GM23338 (cell line): ENCODE results near the gene KRTAP24-1. TPM values are rescaled to one million over a fixed set of nuclear protein-coding genes. Genes with fewer than 3 reads are reported as not detected.

Source experiments
- ATAC-seq: fragments of 200-7000 bp; cut with Tn5 transposase; 3 replicates; pipeline ENCODE4 v1.9.1; 2020
- DNase-seq: peaks from one replicate; pipeline ENCODE4 v3.0.0-alpha.2; 2015; ENCODE audit warnings: low spot score
- H2AFZ ChIP-seq: fragments of 200-600 bp; sonication (generic); 2 replicates; pipeline ENCODE4 v1.8.0; 2016; ENCODE audit warnings: antibody characterized with exemption, mild to moderate bottlenecking, moderate library complexity
- H3F3A ChIP-seq: fragments of 200-600 bp; sonication (generic); replicated peaks from 2 replicates; pipeline ENCODE4 v1.8.0; 2017; ENCODE audit warnings: antibody characterized with exemption, mixed run types, low read depth
- H3K27ac ChIP-seq: fragments of 200-600 bp; sonication (generic); 2 replicates; pipeline ENCODE4 v1.6.1; 2016; ENCODE audit warnings: low read depth
- H3K27me3 ChIP-seq: fragments of 200-600 bp; sonication (generic); 2 replicates; pipeline ENCODE4 v1.8.0; 2016; ENCODE audit warnings: mild to moderate bottlenecking, mixed run types, moderate library complexity; ENCODE audit not compliant: insufficient read depth
- H3K36me3 ChIP-seq: fragments of 200-600 bp; sonication (generic); 2 replicates; pipeline ENCODE4 v1.8.0; 2016; ENCODE audit warnings: mild to moderate bottlenecking; ENCODE audit not compliant: insufficient read depth
- H3K4me1 ChIP-seq: fragments of 200-600 bp; sonication (generic); 2 replicates; pipeline ENCODE4 v1.8.0; 2016; ENCODE audit warnings: mild to moderate bottlenecking, moderate library complexity; ENCODE audit not compliant: insufficient read depth
- H3K4me2 ChIP-seq: fragments of 200-600 bp; sonication (generic); 2 replicates; pipeline ENCODE4 v1.7.1; 2017; ENCODE audit warnings: mixed run types
- H3K4me3 ChIP-seq: fragments of 200-600 bp; sonication (generic); 2 replicates; pipeline ENCODE4 v1.6.1; 2016; ENCODE audit warnings: mixed run types
- H3K79me2 ChIP-seq: fragments of 200-600 bp; sonication (generic); replicated peaks from 2 replicates; pipeline ENCODE4 v1.8.0; 2017; ENCODE audit warnings: mild to moderate bottlenecking; ENCODE audit not compliant: insufficient read depth
- H3K9me2 ChIP-seq: fragments of 200-600 bp; sonication (generic); 2 replicates; pipeline ENCODE4 v1.8.0; 2017; ENCODE audit not compliant: insufficient read depth
- H4K20me1 ChIP-seq: fragments of 200-600 bp; sonication (generic); replicated peaks from 2 replicates; pipeline ENCODE4 v1.8.0; 2017; ENCODE audit warnings: mild to moderate bottlenecking; ENCODE audit not compliant: insufficient read depth
- H3K27ac Mint-ChIP-seq: 2 replicates; pipeline ENCODE4 v1.8.0; 2020; ENCODE audit warnings: inconsistent platforms, mild to moderate bottlenecking, moderate library complexity, mixed read lengths
- H3K27me3 Mint-ChIP-seq: 3 replicates; pipeline ENCODE4 v1.8.0; 2022; ENCODE audit warnings: low read depth, mild to moderate bottlenecking, moderate library complexity, mixed read lengths, inconsistent platforms; ENCODE audit not compliant: insufficient read depth, poor library complexity
- H3K36me3 Mint-ChIP-seq: 3 replicates; pipeline ENCODE4 v1.8.0; 2021; ENCODE audit warnings: low read depth, mild to moderate bottlenecking, inconsistent platforms, moderate library complexity, mixed read lengths
- H3K4me1 Mint-ChIP-seq: 3 replicates; pipeline ENCODE4 v1.8.0; 2020; ENCODE audit warnings: mild to moderate bottlenecking, inconsistent platforms, mixed read lengths
- H3K4me3 Mint-ChIP-seq: 3 replicates; pipeline ENCODE4 v1.8.0; 2021; ENCODE audit warnings: moderate library complexity, mild to moderate bottlenecking, inconsistent platforms, mixed read lengths
- H3K9me3 Mint-ChIP-seq: 3 replicates; pipeline ENCODE4 v1.8.0; 2020; ENCODE audit warnings: moderate library complexity, mild to moderate bottlenecking, inconsistent platforms, mixed read lengths
- CREB1 ChIP-seq: fragments of 250-450 bp; sonication (Bioruptor Pico); IDR thresholded peaks from 2 replicates; pipeline ENCODE4 v1.5.0; 2020; ENCODE audit warnings: low read depth, mild to moderate bottlenecking, moderate library complexity
- ETS1 ChIP-seq: IDR thresholded peaks from 2 replicates; pipeline ENCODE4 v1.6.1; 2016; ENCODE audit warnings: antibody characterized with exemption
- EZH2 ChIP-seq: fragments of 200-600 bp; sonication (generic); IDR thresholded peaks from one replicate; pipeline ENCODE4 v1.8.0; 2017; ENCODE audit warnings: antibody characterized with exemption, mild to moderate bottlenecking, low read depth; ENCODE audit not compliant: unreplicated experiment
- EZH2phosphoT487 ChIP-seq: fragments of 200-600 bp; sonication (generic); IDR thresholded peaks from one replicate; pipeline ENCODE4 v1.8.1; 2018; ENCODE audit warnings: antibody characterized with exemption; ENCODE audit not compliant: unreplicated experiment
- JUNB ChIP-seq: IDR thresholded peaks from one replicate; pipeline ENCODE4 v1.6.1; 2016; ENCODE audit warnings: antibody characterized with exemption; ENCODE audit not compliant: unreplicated experiment
- NANOG ChIP-seq: IDR thresholded peaks from 2 replicates; pipeline ENCODE4 v1.6.1; 2016; ENCODE audit warnings: antibody characterized with exemption, borderline replicate concordance
- POLR2AphosphoS5 ChIP-seq: IDR thresholded peaks from 2 replicates; pipeline ENCODE4 v1.6.1; 2016; ENCODE audit warnings: antibody characterized with exemption, low read depth
- STAT1 ChIP-seq: IDR thresholded peaks from one replicate; pipeline ENCODE4 v1.6.1; 2016; ENCODE audit warnings: antibody characterized with exemption; ENCODE audit not compliant: unreplicated experiment
- ZNF114 ChIP-seq: fragments of 250-450 bp; sonication (Bioruptor Pico); IDR thresholded peaks from 2 replicates; pipeline ENCODE4 v1.5.0; 2020; ENCODE audit warnings: mild to moderate bottlenecking, moderate library complexity
- ZNF331 ChIP-seq: fragments of 250-450 bp; sonication (Bioruptor Pico); IDR thresholded peaks from 2 replicates; pipeline ENCODE4 v1.5.0; 2020; ENCODE audit warnings: low read depth, mild to moderate bottlenecking, moderate library complexity
- polyA plus RNA-seq: library from polyadenylated mRNA; unstranded; fragments of >200 nt; fragmentation: Nextera tagmentation; extraction: Ambion mirVana; gene quantifications from 2 replicates; pipeline ENCODE4 v1.2.1, GENCODE V29; 2016
- total RNA-seq: library from RNA; depleted of rRNA; stranded (reverse); fragments of >200 nt; shearing (Covaris generic); gene quantifications from 2 replicates; pipeline ENCODE4 v1.2.3, GENCODE V29; 2014
- TF ChIP-seq, protein P1 (sequence below): IDR thresholded peaks from one replicate; pipeline ENCODE4 v1.6.1; 2018; ENCODE audit warnings: antibody characterized with exemption; ENCODE audit not compliant: unreplicated experiment
- TF ChIP-seq, protein P2 (sequence below), 2 experiments: fragments of 200-600 bp in 1 of 2; sonication (generic) in 1 of 2; conservative IDR thresholded peaks; 2 replicates each; pipeline versions ENCODE4 v1.5.1 to v1.6.1; 2016 to 2017; ENCODE audit warnings: antibody characterized with exemption in 2 of 2, low read depth in 2 of 2, mild to moderate bottlenecking in 2 of 2, moderate library complexity in 1 of 2
- TF ChIP-seq, protein P3 (sequence below): fragments of 250-450 bp; sonication (Bioruptor Pico); IDR thresholded peaks from 2 replicates; pipeline ENCODE4 v1.5.0; 2020; ENCODE audit warnings: mild to moderate bottlenecking, moderate library complexity

KRTAP24-1 gene
- total and polyA plus RNA-seq, 2 experiments from 2014 or later = not detected

GRCh38 chr21:30234050-30234449 lies 48.7 kb downstream of the KRTAP24-1 start:
- no peak overlapping the region for H3K27ac ChIP-seq
- TF ChIP-seq STAT1 (no peak), CREB1 (CRISPR knock-in tag) (no peak), ZNF331 (CRISPR knock-in tag) (no peak), NANOG (no peak), EZH2 (no peak), ETS1 (no peak), POLR2AphosphoS5 (no peak), JUNB (no peak), EZH2phosphoT487 (no peak), ZNF114 (CRISPR knock-in tag) (no peak)
- TF ChIP-seq, protein P1, sequence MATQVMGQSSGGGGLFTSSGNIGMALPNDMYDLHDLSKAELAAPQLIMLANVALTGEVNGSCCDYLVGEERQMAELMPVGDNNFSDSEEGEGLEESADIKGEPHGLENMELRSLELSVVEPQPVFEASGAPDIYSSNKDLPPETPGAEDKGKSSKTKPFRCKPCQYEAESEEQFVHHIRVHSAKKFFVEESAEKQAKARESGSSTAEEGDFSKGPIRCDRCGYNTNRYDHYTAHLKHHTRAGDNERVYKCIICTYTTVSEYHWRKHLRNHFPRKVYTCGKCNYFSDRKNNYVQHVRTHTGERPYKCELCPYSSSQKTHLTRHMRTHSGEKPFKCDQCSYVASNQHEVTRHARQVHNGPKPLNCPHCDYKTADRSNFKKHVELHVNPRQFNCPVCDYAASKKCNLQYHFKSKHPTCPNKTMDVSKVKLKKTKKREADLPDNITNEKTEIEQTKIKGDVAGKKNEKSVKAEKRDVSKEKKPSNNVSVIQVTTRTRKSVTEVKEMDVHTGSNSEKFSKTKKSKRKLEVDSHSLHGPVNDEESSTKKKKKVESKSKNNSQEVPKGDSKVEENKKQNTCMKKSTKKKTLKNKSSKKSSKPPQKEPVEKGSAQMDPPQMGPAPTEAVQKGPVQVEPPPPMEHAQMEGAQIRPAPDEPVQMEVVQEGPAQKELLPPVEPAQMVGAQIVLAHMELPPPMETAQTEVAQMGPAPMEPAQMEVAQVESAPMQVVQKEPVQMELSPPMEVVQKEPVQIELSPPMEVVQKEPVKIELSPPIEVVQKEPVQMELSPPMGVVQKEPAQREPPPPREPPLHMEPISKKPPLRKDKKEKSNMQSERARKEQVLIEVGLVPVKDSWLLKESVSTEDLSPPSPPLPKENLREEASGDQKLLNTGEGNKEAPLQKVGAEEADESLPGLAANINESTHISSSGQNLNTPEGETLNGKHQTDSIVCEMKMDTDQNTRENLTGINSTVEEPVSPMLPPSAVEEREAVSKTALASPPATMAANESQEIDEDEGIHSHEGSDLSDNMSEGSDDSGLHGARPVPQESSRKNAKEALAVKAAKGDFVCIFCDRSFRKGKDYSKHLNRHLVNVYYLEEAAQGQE = no peak
- TF ChIP-seq, protein P2, sequence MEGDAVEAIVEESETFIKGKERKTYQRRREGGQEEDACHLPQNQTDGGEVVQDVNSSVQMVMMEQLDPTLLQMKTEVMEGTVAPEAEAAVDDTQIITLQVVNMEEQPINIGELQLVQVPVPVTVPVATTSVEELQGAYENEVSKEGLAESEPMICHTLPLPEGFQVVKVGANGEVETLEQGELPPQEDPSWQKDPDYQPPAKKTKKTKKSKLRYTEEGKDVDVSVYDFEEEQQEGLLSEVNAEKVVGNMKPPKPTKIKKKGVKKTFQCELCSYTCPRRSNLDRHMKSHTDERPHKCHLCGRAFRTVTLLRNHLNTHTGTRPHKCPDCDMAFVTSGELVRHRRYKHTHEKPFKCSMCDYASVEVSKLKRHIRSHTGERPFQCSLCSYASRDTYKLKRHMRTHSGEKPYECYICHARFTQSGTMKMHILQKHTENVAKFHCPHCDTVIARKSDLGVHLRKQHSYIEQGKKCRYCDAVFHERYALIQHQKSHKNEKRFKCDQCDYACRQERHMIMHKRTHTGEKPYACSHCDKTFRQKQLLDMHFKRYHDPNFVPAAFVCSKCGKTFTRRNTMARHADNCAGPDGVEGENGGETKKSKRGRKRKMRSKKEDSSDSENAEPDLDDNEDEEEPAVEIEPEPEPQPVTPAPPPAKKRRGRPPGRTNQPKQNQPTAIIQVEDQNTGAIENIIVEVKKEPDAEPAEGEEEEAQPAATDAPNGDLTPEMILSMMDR (conservative IDR thresholded peaks at IDR 0.05; ENCODE audit: low read depth in 2 of 2) = no peak
- TF ChIP-seq, protein P3, sequence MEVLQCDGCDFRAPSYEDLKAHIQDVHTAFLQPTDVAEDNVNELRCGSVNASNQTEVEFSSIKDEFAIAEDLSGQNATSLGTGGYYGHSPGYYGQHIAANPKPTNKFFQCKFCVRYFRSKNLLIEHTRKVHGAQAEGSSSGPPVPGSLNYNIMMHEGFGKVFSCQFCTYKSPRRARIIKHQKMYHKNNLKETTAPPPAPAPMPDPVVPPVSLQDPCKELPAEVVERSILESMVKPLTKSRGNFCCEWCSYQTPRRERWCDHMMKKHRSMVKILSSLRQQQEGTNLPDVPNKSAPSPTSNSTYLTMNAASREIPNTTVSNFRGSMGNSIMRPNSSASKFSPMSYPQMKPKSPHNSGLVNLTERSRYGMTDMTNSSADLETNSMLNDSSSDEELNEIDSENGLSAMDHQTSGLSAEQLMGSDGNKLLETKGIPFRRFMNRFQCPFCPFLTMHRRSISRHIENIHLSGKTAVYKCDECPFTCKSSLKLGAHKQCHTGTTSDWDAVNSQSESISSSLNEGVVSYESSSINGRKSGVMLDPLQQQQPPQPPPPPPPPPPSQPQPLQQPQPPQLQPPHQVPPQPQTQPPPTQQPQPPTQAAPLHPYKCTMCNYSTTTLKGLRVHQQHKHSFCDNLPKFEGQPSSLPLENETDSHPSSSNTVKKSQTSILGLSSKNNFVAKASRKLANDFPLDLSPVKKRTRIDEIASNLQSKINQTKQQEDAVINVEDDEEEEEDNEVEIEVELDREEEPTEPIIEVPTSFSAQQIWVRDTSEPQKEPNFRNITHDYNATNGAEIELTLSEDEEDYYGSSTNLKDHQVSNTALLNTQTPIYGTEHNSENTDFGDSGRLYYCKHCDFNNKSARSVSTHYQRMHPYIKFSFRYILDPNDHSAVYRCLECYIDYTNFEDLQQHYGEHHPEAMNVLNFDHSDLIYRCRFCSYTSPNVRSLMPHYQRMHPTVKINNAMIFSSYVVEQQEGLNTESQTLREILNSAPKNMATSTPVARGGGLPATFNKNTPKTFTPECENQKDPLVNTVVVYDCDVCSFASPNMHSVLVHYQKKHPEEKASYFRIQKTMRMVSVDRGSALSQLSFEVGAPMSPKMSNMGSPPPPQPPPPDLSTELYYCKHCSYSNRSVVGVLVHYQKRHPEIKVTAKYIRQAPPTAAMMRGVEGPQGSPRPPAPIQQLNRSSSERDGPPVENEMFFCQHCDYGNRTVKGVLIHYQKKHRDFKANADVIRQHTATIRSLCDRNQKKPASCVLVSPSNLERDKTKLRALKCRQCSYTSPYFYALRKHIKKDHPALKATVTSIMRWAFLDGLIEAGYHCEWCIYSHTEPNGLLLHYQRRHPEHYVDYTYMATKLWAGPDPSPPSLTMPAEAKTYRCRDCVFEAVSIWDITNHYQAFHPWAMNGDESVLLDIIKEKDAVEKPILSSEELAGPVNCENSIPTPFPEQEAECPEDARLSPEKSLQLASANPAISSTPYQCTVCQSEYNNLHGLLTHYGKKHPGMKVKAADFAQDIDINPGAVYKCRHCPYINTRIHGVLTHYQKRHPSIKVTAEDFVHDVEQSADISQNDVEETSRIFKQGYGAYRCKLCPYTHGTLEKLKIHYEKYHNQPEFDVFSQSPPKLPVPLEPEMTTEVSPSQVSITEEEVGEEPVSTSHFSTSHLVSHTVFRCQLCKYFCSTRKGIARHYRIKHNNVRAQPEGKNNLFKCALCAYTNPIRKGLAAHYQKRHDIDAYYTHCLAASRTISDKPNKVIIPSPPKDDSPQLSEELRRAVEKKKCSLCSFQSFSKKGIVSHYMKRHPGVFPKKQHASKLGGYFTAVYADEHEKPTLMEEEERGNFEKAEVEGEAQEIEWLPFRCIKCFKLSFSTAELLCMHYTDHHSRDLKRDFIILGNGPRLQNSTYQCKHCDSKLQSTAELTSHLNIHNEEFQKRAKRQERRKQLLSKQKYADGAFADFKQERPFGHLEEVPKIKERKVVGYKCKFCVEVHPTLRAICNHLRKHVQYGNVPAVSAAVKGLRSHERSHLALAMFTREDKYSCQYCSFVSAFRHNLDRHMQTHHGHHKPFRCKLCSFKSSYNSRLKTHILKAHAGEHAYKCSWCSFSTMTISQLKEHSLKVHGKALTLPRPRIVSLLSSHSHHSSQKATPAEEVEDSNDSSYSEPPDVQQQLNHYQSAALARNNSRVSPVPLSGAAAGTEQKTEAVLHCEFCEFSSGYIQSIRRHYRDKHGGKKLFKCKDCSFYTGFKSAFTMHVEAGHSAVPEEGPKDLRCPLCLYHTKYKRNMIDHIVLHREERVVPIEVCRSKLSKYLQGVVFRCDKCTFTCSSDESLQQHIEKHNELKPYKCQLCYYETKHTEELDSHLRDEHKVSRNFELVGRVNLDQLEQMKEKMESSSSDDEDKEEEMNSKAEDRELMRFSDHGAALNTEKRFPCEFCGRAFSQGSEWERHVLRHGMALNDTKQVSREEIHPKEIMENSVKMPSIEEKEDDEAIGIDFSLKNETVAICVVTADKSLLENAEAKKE (CRISPR knock-in tag) = no peak
- no peak overlapping the region for H3K4me3 Mint-ChIP-seq
- ATAC-seq (no peak), DNase-seq (no peak)
- no peaks in the 10 kb centered on the region for H3K9me2 ChIP-seq
- no peaks in the 10 kb centered on the region for H4K20me1 ChIP-seq
- H3K79me2 ChIP-seq = no peaks in the 10 kb centered on the region
- H3K36me3 Mint-ChIP-seq = no peaks in the 10 kb centered on the region
- H3K4me1 ChIP-seq = no peaks in the 10 kb centered on the region
- no peak overlapping the region for H2AFZ ChIP-seq
- H3K4me3 ChIP-seq = no peak overlapping the region
- H3K27me3 Mint-ChIP-seq = no peaks in the 10 kb centered on the region
- H3K9me3 Mint-ChIP-seq = no peaks in the 10 kb centered on the region
- H3K36me3 ChIP-seq = no peaks in the 10 kb centered on the region
- H3K4me2 ChIP-seq = no peak overlapping the region
- H3K27ac Mint-ChIP-seq = no peak overlapping the region
- H3K27me3 ChIP-seq = no peaks in the 10 kb centered on the region
- peaks cover 3% of the 10 kb centered on the region; the same call in 1 of the 3 replicates for H3K4me1 Mint-ChIP-seq
- no peaks in the 10 kb centered on the region for H3F3A ChIP-seq
